ENCODE measurements around the gene PRR7.
A peak's percentile ranks its signal among the peaks of the same experiment; 100 is the strongest.

The PRR7 gene

DNA sequence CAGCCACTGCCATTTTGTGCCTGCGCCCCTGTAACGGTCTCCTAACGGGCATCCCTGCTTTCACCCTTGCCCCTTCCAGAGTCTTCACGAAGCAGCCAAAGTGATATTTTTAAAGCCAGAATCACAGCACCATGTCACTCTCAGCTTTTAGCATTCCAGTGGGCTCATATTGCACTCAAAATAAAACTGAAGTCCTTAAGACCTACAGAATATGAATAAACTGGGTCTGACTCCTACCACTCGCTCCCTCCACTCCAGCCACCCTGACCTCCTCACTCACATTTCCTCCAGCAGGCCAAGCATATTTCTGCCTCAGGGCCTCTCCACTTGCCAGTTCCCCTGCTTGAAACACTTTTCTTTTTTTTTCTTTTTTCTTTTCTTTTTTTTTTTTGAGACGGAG is 53.2 kb downstream of the PRR7 start:
- no peak for DNase-seq (ENCODE audit: low read depth)

DNA sequence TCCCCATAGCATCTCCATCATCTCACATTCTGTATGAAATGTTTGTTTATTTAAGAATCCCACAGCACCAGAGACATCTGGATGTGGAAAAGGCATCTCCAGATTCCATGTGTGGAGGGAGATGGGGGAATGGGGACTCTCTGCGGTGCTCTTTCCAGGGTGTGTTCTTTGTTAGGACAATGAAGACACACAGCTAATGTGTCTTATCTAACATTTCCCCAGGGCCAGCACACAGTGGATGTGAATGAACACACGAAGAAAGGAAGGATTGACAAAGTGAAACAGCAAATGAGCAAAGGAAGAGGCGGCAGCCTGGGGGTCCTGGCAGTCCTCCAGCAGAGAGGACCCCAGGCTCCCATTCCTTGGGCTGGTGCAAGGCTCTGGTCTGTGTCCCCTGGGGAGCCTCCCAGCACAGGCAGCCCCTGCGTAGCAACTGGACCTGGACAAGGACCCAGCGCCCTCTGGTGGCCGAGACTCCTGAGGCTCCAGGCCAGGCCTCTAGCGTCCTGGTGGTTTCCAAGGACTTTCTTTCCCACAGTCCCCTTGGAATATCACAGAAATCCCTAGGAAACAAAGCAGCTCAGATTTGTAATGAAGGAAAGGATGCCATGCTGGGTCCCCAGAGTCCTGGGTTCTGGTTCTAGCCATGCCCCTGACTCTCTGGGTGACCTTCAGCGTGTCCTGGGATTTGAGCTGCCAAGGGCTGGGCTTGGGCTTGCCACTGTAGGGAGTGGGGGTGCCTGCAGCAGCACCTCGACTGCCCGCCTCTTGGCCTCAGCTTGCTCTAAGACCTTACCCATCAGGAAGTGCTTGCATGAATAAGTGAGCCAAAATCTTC is 54.3 kb downstream of the PRR7 start:
- DNase-seq (ENCODE audit: low read depth) = peak; percentile 70

DNA sequence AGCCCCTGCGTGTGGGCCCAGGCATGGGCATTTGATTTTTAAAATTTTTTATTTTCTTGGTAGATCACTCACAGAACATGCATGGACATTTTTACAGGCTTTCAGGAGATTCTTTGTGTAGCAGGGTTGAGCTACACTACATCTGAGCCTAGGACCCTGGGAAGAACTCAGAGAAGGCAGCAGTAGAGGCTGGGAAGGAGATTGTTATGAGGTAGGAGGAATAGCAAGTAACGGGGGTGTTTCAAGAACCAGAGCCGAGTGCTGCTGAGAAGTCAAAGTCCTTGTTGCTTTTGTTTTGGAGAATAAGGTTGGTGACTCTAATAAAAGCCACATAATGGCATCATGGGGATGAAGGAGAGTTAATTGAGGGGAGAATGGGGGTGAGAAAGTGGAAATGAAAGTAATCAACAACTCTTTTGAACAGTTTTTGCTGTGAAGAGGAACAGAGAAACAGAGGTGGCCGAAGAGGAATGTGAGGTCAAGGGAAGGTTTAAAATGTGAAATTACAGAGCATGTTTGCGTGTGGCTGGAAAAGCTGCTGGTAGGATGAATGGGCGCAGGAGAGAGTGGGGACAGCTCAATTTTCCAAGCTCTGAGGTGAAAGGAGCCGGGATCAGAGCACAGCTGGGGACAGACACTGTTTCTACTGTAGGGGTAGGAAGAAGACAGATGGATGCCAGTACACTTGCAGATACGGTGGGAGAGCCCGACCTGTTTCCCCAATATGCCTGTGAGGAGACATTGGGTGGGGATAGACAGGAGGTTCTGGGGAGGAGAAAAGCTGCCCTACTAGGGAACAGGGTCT is 55.5 kb downstream of the PRR7 start:
- no peak for DNase-seq (ENCODE audit: low read depth)

DNA sequence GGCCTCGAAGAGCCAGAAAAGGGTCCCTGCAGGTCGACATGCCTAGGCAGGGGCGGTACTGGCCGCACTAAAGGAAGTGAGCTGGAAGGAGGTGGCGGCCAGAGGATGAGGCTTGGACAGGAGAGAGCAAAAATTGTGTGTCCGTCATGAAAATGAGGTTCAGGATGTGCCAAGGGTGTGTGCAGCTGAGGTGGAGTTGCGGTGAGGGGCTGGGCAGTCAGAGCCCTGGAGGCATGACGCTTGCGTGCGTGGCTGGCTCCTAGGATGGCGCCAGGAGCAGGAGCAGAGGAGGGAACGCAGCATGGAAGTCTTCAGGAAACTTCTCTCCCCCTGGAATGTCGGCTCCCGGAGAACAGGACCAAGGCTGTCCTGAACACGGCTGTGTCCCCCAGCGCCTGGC is 56.3 kb downstream of the PRR7 start:
- DNase-seq (ENCODE audit: low read depth) = no peak

GRCh38 chr5:177503351-177504085 is 56.9 kb downstream of the PRR7 start:
- no peak for DNase-seq (ENCODE audit: low read depth)

DNA sequence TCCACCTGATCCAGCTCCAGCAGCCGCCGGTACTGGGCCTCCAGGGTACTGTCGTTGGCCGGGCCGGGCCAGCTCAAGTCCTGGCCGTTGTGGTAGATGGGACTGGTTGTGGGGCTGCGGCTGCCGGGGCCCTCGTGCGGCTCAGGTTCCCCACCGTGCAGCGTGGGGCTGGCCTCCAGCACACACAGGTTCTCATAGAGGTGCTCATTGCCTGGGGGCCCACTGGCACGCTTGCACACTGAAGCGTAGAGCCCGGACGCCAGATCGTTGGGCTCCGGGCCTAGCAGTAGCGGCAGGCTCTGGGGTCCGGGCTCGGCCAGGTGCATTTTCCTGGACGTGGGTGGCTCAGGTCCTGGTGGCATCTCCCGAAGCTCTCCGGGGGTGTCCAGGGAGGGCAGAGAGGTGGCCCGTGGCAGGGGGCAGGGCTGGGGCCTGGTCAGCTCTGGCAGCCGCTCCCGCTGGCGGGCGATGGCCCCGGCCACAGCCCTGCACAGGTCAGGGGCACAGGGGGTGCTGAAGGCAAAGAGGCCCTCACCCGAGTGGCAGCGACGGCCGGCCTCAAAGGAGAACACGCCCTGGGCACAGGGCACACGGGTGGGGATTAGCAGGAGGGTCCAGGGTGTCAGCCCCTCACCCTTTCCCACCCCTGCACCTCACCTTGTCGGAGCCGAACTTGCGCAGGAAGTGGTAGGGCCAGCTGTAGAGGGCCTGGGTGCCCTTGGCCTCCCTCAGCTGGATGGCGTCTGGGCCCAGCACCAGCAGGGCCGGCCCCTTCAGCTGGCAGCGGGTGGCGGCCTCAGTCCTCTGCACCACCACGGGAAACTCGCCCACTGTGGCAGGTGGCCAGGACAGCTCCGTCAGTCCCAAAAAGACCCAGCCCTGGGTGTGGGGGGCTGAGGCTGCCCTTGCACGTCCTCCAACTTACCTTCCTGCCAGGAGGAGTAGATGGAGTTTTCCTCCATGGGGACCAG is 57.8 kb downstream of the PRR7 start:
- no peak for DNase-seq (ENCODE audit: low read depth)

- DNase-seq (ENCODE audit: low read depth) = no peak
Measured at GRCh38 chr5:177505075-177505474, 58.5 kb downstream of the PRR7 start.

Measured in activated T-helper 1 cell treated with Interleukin-2 at 50 U/mL for 16 hours (primary cell).